GM19328 (cell line): ENCODE data around the gene GDF7.

Experiments used
- ATAC-seq: cut with Tn5 transposase; IDR thresholded peaks from one replicate; pipeline ENCODE4 v1.9.1; 2021; ENCODE audit warnings: mild to moderate bottlenecking, moderate library complexity; ENCODE audit not compliant: unreplicated experiment

The GDF7 gene

GRCh38 chr2:20672201-20672951 lies 5.4 kb downstream of the GDF7 start:
- ATAC-seq, result no peak

GRCh38 chr2:20673686-20674308 lies 6.9 kb downstream of the GDF7 start:
- no peak for ATAC-seq

DNA sequence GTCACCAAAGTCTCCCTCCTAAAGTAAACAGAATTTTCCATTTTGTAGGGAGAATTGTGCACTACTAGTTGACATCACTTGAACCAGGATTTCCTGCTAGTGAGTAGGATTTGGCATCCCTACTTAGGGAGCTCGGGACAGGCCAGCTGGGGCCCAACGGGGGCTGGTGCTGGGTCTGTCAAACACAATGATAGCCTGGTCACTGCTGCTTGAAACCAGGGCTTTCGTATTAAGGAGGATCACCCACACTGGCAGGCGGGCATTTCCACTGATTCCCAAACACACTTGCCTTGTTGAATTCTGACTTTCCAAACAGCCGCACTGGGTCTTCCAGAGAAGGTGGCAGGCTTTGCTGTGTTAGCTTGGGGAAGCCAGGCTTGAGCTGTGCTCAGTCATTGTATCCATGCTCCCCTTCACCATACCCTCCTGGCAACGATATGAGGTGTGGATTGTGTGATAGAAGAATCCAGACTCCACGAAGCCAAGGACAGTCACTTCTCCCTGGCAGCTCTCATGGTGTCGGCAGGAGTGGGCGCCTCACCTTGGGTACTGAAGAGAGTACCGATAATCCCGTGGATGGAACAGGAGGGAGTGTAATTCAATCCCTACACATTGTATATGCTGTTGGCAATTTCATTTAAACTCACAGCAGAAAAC lies 7.5 kb downstream of the GDF7 start:
- no peak for ATAC-seq

DNA sequence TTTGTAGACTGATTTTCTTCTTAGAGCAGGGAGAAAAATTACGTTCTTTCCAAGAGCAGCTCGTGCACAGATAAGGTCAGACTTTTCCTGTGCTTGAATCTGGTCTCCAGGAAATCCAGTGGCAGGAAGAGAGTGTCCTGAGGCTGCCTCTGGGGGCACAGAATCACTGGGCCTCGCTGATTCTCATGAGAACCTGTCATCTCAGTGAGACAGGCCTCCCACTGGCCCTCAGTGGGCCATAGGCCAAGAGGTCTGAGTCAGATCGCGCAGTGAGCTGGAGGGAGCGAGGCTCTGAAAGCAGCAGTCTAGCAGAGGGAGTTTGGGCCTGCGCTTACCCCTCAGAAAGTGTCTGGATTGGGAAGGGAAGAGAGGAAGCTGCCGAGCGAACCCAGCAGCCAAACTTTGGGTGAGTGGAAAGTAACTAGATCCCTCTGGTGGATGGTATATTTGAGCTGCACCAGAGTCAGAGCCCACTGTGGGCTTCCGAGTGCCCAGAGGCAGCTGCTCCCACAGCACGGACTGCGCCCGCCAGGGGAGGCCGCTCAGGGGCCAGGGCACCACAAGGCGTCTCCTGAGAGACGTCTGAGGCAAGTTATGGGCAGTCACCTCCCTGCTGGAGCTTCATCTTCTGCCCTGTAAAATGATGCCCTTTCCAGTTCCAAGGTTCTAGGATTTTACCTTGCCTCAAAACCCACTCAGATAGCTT lies 8.2 kb downstream of the GDF7 start:
- no peak for ATAC-seq

- peak; percentile 60 for ATAC-seq
Observed at GRCh38 chr2:20675701-20676352, 8.9 kb downstream of the GDF7 start.

- peak; percentile 39 for ATAC-seq
Observed at GRCh38 chr2:20676353-20677215, 9.6 kb downstream of the GDF7 start.

- peak; percentile 25 for ATAC-seq
Observed at GRCh38 chr2:20677301-20678085, 10.5 kb downstream of the GDF7 start.

GRCh38 chr2:20678086-20678395 lies 11.1 kb downstream of the GDF7 start:
- ATAC-seq, result no peak

GRCh38 chr2:20678780-20679179 lies 11.8 kb downstream of the GDF7 start:
- ATAC-seq, result no peak

DNA sequence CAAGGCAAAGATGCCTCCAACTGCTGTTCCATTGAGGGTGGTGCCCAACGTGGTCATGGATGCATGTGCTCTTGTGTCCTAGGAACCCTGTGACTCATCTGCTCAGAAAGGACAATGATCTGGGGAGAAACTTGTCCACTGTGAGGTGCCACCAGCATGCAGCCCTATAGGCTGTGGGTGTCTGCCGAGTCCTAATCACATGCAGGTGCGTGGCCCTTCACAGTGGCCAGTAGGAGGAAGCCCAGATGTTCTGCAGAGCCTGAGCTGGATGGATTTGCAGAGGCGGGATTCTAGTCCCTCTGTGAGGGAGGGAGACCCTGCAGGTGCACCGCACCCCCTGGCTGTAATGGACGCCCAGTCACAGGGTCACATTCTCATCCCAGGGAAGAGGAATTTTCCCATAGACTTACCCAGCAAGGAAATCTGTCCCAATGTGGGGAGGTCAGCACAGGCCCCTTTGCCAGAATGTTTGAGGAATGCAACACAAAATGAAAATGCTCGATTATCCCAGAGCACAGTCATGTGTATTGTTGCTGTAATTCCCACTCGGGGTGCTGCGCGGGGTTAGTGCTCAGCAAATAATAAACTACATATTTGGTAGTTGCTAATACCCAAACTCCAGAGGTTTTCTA lies 13.9 kb downstream of the GDF7 start:
- no peak for ATAC-seq

- ATAC-seq, result no peak
Observed at GRCh38 chr2:20682167-20682920, 15.4 kb downstream of the GDF7 start.

GRCh38 chr2:20684581-20685063 lies 17.7 kb downstream of the GDF7 start:
- ATAC-seq, result no peak

DNA sequence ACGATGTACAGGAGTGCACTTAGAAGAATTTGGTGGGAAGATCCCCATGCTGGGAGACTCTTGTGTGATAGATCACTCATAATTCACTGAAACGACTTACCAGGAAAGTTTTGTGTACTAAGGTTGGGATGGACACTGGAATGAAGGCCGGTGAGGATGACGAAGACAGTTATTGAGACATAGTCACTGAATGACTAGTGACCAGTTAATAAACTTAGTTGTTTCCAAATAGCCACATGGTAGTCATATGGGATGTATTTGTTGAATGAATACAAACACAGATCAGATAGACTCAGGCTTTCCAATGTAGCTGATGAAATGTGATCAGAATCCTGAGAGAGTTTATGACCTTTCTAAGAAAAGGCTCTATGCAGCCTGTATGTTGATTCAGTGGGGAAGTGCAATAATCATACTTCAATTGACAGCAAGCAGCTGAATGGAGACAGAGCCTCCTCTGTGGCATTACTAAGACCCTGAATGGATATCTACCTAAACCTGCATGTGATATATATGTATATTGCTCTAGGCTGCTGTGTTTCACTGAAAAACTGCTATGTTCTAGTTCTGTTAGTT lies 20.4 kb downstream of the GDF7 start:
- no peak for ATAC-seq

DNA sequence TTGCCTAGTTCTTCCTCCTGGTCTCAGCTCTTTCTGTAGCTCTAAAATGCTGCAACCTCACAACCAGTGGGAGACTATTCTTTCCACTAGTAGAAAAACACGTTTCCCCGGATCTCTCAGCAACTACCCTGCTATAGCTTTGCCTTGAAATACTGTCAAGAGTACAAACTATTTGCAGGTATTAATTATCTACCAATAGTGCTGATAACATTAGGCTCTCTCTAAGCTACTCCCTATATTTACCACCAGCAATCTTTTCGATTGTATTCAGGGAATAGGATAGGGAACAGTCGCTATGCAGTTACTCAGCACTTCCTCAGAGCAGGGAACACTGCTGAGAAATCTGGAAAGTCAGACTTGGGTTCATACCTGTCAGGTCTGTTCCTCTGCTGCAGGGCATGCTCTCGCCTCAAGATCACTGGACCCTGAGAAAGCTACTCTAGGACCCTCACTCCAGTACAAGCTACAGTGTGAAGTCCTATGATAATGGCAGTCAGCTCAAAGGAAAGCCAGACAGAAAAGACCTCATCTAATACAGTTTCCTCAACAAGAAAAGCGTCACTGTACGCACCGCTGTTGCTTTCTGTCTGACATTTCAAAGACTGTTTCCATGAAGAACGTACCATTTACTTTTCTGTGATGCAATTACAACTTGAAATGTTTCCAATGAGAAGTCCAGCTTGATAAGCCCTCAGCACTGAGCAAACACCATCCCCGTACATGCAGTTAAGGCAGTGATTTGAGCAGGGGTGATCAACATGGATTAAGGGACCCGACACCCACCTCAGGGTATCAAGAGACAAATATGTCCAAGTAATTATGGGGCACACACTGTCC lies 22.7 kb downstream of the GDF7 start:
- ATAC-seq, result no peak

DNA sequence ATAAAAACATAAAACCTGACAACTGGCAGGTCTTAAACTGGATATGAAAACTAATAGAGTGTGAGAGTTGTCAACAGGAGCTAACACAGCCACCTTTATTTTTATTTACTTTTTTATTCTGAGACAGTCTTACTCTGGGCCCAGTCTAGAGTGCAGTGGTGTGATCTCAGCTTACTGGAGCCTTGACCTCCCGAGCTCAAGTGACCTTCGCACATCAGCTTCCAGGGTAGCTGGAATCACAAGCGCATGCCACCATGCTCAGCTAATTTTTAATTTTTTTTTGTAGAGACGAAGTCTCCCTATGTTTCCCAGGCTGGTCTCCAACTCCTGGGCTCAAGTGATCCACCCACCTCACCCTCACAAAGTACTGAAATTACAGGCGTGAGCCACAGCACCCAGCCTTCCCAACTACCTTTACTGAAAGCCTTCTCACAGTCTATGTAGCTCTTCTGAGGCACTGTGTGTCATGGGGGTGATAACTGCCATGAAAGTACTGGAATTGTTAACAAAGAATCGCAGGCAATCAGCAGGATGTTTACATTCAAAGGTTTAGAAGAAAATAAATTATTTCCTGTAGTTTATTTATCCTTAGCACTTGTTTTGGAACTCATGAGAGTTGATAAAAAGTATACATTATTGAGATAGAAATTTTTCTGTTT lies 24.3 kb downstream of the GDF7 start:
- ATAC-seq, result no peak

DNA sequence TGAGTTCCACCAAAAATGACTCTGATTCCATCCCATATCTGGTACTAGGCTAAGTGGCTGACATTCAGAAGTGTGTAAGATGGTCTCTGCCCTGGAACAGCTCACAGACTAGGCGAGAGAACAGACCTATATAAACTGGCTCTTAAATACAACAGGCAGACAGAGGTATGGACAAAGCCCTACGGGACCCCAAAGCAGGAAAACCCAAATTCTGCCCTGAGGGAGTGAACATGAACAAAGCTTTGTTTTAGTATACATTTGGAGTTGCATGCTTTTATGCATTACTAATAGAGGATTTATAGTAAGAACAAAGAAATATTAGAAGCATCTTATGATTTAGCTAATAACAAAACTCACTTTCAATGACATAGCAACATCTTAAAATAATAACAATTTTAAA lies 25.1 kb downstream of the GDF7 start:
- ATAC-seq, result no peak
